Stromal cell of bone marrow (primary cell): ENCODE measurements around the gene CSTPP1.

Experiments used
- DNase-seq: peaks from one replicate; pipeline ENCODE4 v3.0.0-alpha.2; 2012; ENCODE audit warnings: low read depth

The CSTPP1 gene, protein sequence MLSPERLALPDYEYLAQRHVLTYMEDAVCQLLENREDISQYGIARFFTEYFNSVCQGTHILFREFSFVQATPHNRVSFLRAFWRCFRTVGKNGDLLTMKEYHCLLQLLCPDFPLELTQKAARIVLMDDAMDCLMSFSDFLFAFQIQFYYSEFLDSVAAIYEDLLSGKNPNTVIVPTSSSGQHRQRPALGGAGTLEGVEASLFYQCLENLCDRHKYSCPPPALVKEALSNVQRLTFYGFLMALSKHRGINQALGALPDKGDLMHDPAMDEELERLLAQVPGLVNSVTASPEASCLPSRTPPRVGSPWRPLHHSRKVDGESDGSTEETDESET

DNA sequence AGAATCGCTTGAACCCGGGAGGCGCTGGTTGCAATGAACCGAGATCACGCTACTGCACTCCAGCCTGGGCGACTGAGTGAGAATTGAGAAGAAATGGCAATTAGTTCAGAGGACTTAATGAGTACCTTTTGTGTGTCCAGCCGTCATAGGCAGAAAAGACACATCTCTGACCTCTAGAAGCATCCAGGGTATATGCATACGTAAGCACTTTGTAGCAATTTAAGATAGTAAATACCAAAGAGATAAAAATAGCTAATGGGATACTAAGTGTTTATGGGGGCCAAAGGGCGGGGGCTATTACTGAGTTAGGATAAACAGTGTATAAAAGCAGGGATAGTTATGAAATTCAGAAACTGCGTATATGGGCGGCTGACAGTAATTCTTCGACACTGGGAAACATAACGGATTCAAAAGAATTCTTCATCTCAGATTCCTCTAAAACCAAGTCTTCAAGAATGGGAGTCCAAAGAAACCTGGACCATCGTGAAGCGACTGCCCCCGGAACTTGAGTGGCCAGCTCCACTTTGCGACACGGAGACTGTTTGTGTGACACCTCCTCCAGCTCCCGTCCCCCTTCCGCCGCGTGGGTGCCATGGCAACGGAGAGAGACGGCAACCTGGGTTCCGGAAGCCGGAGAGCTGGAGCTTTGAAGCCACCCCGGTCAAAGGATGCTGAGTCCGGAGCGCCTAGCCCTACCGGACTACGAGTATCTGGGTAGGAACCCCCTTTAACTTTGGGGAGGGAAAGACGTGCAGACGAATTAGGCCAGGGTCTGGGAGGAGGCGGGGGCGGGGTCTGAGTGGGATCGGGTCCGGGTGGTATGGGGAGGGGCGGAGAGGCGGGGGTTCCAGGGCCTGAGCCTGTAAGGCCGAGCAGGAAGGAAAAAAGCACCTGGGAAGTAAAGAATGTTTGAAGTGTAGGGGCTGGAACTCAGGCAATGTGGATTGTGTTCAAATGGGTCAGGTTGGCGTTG, at the start of gene CSTPP1:
CSTPP1 (plus strand) TSS at position 624 of the 973 bp plus-strand sequence; CDS start at position 669, 45 bp downstream.
- peak; percentile 84 for DNase-seq

DNA sequence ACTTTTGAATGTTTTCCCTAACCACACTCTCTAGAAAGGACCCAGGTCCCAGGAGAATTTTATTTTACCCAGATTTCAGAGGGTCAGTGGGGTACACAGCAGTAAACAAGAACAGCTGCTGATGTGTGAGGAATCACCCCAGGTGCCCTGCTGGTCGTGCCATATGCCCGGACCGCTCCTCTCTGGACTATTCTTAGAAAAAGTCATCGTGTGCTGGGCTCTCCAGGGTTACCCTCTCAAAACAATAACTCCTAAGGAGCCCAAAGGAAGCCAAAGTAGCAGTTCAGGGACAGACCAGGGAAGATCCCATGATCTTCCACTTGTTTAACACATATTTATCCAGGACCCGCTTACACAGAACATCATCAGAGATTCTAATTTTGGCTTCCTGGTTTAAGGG, 47.9 kb upstream of the CSTPP1 start:
- DNase-seq, result no peak

DNA sequence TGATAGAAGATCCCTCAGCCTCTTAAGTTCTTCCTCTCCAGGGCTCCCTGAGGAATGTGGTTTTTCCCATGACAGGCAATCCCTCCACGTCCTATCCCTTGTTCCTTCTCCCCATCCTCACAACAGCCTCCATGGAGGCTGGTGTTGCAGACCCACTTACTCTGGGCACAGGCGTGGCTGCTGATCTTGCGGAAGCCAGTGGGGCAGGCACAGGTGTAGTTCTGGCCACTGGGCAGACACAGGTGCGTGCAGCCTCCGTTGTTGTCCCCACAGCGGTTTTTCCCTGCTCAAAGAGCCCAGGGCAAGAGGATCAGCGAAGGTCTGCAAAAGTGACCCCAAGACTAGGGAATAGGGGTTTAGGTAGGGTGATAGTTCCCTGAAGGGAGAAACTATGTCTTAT, 47.3 kb upstream of the CSTPP1 start:
- no peak for DNase-seq

DNA sequence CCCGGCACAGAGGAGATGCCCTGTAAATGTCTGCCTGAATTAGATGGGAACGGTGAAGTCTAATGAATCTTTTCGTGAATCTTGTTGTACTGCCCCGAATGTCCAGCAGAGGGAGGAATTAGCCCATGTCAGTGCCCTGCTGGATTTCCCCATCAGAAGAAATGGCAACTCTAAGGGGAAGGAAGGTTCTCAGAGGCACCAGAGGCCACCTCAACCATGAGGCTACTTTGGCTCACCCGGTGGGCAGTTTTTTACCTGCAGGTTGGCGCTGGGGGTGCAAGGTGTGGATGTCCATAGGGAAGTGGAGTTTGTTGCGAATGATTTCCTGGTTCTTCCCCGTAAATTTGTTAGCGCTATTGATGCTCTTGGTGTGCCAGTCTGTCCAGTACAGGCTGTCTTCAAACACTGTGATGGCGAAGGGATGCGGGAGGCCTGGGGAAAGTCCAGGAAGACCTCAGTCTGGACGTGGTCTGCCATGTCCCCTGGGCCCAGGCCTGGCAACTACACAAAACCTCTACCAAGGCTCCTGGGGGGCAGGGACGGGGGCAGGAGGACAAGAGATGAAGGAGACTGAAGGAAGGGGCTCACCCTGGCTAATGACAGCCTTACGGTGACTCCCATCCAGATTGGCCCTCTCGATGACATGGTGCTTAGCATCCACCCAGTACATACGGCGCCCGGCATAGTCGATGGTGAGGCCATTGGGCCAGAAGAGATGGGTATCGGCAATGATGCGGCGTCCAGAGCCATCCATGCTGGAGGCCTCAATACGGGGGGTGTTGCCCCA, 46.7 kb upstream of the CSTPP1 start:
- DNase-seq, result peak; percentile 47

DNA sequence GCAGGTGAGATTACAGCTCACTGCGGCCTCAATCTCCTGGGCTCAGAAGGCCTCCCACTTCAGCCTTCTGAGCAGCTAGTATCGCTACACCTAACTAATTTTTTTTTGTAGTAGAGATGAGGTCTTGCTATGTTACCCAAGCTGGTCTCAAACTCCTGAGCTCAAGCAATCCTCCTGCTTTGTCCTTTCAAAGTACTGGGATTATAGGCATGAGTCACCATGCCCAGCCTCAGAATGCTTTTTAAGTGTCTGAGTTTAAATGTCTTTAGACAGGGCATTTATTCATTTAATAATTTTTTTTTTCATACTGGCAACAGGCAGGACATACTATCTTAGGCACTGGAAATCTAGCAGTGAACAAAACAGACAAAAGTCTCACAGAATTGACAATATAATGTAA, 45.9 kb upstream of the CSTPP1 start:
- DNase-seq, result no peak

DNA sequence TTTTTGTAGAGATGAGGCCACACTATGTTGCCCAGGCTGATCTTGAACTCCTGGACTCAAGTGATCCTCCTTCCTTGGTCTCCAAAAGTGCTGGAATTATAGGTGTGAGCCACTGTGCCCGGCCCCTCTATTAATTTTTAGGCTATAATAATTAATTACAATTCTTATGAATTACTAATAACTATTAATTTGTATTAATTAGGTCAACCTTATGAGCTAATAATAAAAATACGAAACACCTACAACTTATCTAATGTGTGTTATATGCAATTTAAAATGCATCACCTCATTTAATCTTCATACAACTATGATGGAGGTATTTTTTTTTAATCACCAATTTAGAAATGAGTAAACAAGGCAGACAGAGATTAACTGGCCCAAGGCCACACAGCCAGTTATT, 44.5 kb upstream of the CSTPP1 start:
- no peak for DNase-seq

DNA sequence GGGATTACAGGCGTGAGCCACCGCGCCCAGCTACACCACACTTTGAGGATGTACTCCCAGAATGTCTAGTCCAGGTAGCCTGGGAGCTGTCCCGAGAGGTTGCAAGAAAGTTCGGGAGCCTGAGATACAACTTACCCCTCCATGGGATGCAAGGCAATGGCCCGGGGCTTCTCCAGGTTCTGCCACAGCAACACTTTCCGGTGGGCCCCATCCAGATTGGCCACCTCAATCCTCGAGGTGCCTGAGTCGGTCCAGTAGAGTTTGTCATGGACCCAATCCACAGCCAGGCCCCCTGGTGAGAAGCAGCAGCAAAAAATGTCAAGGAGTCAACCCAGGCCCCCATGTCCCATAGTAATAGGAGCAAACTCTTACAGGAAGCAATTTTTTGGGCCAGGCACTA, 43.7 kb upstream of the CSTPP1 start:
- DNase-seq, result no peak

DNA sequence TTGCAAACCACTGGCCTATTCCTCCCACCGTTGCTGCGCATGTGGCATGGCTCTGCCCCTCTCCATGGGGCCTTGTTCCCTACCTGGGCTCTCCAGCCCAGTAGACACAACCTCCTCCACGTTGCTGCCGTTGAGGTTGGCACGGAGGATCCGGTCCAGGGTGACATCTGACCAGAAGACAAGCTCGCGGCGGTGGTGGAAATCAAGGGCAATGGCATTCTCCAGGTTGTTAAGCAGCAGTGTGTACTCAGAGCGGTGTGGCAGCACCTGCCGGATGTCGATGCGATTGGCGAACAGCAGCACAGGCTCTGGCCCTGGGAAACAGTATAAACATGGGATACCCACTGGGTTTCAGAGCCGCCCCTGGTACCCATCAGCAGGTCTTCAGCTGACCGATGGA, 42.1 kb upstream of the CSTPP1 start:
- DNase-seq, result no peak

DNA sequence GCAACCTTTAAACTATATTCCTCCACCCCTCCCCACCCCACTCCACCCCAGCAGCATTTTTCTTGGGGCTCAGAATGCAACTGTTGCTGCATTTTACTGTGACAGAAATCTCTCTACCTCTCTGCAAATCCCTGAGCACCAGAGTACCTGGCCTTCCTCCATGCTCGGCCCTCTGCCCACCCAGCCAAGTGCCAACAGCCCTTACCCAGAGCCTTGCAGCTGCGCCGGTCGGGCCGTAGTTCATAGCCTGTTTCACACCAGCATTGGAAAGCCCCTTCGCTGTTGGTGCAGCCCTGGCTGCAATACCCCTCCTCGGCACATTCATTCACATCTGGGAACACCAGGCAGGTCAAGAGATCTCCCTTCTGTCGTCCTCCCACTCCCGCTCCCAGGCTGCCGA, 41.6 kb upstream of the CSTPP1 start:
- DNase-seq, result no peak

DNA sequence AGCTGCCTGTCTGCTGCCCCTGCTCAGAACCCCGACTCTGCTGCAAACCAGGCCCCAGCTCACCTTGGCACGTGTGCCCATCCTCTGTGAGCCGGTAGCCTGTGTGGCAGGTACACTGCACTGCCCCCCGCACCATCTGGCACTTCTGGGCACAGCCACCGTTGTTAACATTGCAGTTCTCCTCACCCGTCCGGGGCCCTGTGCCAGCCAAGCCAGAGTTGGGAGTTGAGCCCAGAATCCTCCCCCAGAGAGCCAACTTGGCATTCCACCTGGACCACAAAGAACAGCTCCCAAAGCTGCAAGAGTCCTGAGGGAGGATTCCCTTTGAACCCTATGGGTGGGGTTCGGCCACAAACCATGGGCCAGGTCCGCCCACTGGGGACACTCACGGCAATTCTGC, 40.7 kb upstream of the CSTPP1 start:
- DNase-seq, result no peak

DNA sequence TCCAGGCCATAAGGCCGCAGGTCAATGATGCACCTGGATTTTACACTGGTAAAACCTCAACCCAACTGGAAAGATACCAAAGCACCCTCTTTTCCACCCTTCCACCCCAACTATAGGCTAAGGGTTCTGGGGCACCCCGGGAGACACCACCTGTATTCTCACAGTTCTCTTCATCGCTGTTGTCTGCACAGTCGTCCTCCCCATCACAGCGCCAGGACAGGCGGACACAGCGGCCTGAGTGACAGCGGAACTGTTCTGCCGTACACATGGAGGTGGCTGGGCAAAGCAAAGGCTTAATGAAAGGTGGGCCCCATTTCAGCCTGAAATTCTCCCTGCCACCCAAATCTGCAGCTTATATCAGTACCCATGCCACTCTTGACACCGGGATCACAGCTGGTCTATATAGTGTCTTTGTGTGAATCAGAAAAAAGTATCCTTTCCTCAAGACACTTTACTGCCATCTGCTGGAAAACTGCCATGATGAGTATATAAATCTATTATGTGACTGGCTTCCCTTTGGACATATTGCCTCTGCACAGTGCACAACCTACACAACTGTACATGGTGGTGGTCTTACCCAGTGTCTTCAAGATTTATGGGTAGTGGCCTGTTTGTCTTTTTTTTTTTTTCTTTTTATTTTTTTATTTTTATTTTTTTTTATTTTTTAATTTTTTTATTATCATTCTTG, 39.7 kb upstream of the CSTPP1 start:
- DNase-seq, result no peak

DNA sequence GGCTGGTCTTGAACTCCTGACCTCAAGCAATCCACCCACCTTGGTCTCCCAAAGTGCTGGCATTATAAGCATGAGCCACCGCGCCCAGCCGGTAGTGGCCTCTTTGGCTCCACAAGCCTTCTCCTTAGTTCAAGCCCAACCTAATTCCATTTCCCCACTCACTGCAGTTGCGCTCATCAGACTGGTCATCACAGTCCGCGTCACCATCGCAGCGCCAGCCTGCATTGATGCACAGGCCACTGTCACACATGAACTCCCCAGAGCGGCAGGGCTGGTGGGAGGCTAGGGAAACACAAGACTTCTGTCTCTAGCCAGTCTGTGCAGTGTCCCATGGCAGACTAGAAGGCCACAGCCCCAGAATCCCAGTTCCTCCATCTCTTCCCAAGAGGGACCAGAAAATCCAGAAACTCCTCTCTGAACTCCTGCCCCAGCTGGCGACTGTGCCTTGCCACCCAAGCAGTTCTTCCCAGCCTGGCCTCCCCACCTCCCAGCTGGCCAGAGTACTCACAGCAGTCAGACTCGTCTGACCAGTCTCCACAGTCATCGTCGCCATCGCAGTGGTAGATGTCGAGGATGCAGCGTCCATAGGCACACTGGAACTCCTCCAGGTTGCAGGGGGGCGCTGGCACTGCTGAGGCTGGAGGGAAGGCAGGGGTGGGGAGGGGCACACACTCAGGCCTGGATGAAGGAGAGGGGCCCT, 38.0 kb upstream of the CSTPP1 start:
- no peak for DNase-seq

DNA sequence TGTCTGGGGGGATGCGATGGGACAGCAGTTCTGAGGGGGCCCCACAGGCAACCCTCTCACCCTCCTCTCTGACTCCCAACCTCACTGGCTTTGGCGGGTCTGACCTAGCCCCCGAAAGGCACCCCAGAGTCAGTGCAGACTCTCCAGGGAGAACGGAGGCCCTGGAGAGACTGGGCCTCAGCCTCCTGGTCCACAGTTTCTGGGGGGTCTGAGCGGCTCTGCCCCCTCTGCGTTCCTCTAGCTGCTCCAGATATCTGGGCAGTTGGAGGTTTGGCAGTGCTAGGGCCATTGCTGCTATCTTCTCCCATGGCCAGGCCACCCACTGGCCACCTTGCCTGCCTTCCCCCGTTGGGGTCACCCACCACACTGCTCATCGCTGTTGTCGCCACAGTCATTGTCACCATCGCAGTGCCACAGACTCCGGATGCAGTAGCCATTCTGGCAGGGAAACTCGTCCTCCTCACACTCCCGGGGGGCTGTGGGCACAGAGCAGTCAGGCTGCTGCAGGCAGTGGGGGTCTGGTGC, 37.0 kb upstream of the CSTPP1 start:
- DNase-seq, result no peak

DNA sequence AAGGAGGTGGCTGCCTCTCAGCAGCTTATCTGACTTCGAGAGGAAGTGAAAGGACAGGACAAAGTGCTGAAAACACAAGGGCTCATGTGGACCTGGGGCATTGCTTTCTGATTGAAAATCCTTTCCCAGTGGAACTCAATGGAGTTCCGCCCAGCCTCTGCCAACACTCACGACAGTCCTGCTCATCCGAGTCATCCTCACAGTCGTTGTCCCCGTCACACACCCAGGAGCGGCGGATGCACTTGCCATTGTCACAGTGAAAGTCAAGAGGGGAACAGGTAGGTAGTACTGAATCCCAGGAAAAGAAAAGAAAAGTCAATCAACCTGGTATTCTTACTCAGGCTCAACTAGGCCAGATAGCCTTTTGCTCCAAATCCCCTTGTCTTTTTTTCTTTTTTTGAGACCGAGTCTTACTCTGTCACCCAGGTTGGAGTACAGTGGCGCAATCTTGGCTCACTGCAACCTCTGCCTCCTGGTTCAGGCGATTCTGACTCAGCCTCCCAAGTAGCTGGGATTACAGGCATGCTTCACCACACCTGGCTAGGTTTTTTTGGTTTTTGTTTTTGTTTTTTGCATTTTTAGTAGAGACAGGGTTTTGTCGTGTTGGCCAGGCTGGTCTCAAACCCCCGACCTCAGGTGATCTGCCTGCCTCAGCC, 36.3 kb upstream of the CSTPP1 start:
- DNase-seq, result no peak

DNA sequence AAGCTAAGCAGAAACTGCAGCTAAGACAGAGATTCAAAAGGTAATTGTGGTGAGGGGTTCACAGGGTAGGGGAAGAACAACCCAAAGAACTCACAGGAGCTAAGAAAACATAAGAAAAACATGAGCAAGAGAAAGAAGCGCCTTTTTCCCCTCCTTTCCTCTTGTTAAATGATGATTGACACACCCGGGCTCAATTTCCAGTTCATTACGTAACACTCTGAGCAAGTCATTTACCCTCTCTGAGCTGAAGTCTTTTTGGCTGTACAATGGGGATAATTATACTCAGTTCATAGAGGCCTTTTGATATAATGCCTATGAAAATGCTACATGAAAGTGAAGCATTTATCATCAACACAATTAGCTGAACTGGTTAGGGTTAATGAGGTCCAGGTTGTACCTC, 35.4 kb upstream of the CSTPP1 start:
- no peak for DNase-seq

DNA sequence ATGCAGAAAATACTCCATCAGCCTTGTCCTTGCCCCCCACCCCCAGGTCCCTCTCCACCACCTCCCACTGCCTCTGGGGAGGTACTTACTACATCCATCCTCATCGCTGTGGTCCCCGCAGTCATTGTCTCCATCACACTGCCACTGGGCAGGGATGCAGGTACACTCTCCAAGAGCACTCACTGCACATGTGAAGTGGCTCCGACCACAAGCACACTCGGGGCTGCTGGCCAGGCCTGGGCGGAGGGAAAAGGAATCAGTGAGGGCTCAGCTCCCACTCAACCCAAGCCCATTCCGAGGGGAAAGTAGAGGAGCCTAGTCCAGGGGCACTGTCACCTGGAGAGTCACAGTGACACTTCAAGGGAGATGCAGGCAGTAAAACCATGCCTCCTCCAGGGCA, 33.9 kb upstream of the CSTPP1 start:
- no peak for DNase-seq

DNA sequence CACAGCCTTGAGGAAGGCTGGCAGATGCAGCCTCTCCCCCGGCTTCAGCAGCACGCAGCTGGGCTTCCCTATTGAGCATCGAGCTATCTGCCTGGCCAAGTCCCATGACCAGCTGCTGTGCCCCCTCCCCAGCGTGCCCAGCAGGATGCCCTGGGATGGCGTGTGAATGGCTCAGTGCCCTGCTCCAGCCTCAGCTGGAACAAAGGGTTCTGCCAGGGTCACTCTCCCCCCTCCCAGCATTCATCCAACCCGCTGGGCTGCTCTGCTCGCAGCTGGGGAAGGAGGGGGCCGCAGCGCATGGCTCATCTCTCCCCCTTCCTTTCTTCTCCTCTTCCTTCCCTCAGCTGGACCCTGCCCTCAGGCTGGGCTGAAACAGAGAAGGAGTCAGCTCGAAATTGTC, 32.7 kb upstream of the CSTPP1 start:
- DNase-seq, result no peak

DNA sequence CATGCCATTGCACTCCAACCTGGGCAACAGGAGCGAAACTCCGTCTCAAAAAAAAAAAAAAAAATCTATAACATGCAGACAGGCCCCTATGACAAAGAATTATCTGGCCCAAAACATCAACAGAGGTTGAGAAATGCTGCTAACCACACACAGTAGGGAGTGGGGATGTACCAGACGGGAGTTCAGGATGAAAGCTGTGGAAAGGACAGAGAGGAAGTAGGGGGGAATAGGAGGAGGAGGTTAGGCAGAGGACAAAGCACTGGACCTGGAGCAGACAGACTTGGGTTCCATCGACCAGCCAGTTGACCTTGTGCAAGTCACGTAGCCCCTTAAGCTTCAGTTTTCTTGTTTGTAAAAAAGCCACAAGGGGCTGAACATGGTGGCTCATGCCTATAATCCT, 30.8 kb upstream of the CSTPP1 start:
- no peak for DNase-seq

DNA sequence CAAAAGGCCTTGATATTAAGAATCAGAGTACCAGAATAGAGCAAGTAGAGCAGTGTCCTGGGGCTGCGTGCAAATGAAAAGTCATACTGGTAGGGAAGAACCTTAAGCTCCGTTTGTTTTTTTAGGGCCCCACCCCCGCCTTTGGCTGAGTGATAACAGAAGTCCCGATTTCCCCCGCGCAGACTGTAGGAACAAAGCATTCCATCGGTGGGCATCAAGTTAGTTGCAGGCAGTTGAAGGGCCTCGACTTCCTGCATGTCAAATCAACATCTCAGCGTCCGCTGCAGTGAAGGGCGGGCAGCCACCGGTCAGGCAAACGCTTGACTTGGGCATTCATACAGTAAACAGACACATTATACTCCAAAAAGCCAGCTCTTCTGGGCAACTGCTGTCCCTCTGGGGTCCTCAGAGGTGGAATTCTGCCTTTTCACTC, 29.9 kb upstream of the CSTPP1 start:
- no peak for DNase-seq

DNA sequence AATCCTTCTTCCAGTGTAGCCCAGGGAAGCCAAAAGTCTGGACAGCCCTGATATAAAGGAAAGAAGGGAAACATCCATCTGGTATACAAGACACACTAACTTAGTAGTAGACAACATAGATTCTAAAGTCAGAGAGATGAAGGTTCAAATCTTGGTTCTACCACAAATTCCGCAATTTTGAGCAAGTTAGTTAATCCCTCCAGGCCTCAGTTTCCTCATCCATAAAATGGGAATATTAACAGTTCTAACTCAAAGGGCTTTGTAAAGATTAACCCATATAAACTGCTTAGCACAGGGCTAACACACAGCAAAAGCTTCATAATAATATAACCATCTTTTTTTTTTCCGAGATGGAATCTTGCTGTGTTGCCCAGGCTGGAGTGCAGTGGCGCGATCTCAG, 29.0 kb upstream of the CSTPP1 start:
- DNase-seq, result no peak
